T-helper 9 cell (primary cell): ENCODE results near the gene TSPAN31.
"Not testable (repeated sequence)": the region's sequence is repeated elsewhere in the genome, so short reads cannot be mapped to it uniquely, and the experiment has no call there.

ENCODE experiments used
- DNase-seq: peaks from one replicate; pipeline ENCODE4 v3.0.0-alpha.2; 2020

TSPAN31 gene

GRCh38 chr12:57769594-57769993, 24.8 kb downstream of the TSPAN31 start:
- DNase-seq = no peak

GRCh38 chr12:57770734-57771133, 25.9 kb downstream of the TSPAN31 start:
- no peak for DNase-seq

GRCh38 chr12:57771236-57771872, 26.5 kb downstream of the TSPAN31 start:
- DNase-seq = peak; percentile 76

- DNase-seq = peak; percentile 84
Observed at GRCh38 chr12:57771873-57772428, 27.1 kb downstream of the TSPAN31 start, which contains the start of gene METTL1. Gene METTL1, minus strand, starts transcription at chr12:57772105. Its CDS starts 22 bp downstream, at chr12:57772083.

- DNase-seq = peak; percentile 21
Observed at GRCh38 chr12:57772429-57773322, 27.8 kb downstream of the TSPAN31 start, which contains the start of gene EEF1AKMT3. Gene EEF1AKMT3, plus strand, starts transcription at chr12:57772614. Its CDS starts 111 bp downstream, at chr12:57772725.

- not testable (repeated sequence) for DNase-seq
Observed at GRCh38 chr12:57774634-57775033, 29.8 kb downstream of the TSPAN31 start.

GRCh38 chr12:57775044-57775443, 30.2 kb downstream of the TSPAN31 start:
- no peak for DNase-seq

GRCh38 chr12:57775563-57776246, 30.9 kb downstream of the TSPAN31 start:
- no peak for DNase-seq

- no peak for DNase-seq
Observed at GRCh38 chr12:57776247-57776587, 31.4 kb downstream of the TSPAN31 start.

- DNase-seq = no peak
Observed at GRCh38 chr12:57777367-57777766, 32.5 kb downstream of the TSPAN31 start.

- DNase-seq = no peak
Observed at GRCh38 chr12:57777911-57778310, 33.1 kb downstream of the TSPAN31 start.

GRCh38 chr12:57779736-57780135, 34.9 kb downstream of the TSPAN31 start:
- no peak for DNase-seq

- DNase-seq = no peak
Observed at GRCh38 chr12:57780284-57780897, 35.6 kb downstream of the TSPAN31 start.

GRCh38 chr12:57781244-57781643, 36.4 kb downstream of the TSPAN31 start:
- DNase-seq = no peak

GRCh38 chr12:57781801-57782200, 37.0 kb downstream of the TSPAN31 start:
- DNase-seq = no peak

GRCh38 chr12:57782243-57782607, 37.4 kb downstream of the TSPAN31 start:
- no peak for DNase-seq

GRCh38 chr12:57782608-57783465, 38.0 kb downstream of the TSPAN31 start, which contains the start of gene TSFM:
Gene TSFM, plus strand, starts transcription at chr12:57782787. Its CDS starts 15 bp downstream, at chr12:57782802.
- peak; percentile 99 for DNase-seq

- no peak for DNase-seq
Observed at GRCh38 chr12:57783466-57783801, 38.6 kb downstream of the TSPAN31 start.

- DNase-seq = no peak
Observed at GRCh38 chr12:57783861-57784260, 39.0 kb downstream of the TSPAN31 start.

- DNase-seq = no peak
Observed at GRCh38 chr12:57793920-57794319, 49.1 kb downstream of the TSPAN31 start.

GRCh38 chr12:57795354-57795753, 50.5 kb downstream of the TSPAN31 start:
- no peak for DNase-seq

- no peak for DNase-seq
Observed at GRCh38 chr12:57796996-57797395, 52.2 kb downstream of the TSPAN31 start.
